ENCODE results near the gene NACC1.

Gene NACC1

DNA sequence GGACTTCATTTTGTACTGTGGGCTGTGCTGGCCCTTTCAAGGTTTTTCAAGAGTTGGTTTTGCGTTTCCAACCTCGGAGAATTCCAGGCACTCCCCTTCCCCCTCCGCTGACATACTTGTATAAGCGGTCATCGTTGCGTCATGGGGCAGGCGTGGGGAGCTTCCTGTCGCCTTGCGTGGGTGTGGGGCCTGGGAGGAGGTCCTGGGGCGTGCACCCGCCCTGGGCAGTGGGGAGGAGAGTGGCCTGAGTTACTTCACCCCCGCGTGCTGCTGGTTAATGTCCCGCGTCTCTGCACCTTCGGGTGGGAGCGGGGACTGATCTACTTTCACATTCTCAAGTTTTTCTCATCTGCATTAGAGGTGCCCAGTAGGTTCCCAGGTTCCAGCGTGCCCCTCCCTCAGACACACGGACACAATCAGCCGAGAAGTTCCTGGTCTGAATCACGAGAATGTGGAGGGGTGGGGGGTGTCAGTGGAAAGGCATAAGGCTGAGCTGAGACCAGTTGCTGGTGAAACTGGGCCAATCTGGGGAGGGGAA is 36.2 kb downstream of the NACC1 start:
- ChIA-PET CTCF (interaction anchor here (0.9 kb wide), 1 partner anchor 9 kb away, joined by 3 read pairs; no protein-coding TSS in a partner anchor), POLR2A (ENCODE audit: low non-redundant PET) (interaction anchor here (1.5 to 2.0 kb wide), 3 partner anchors 9 to 37 kb away, joined by 6 to 9 read pairs (median 6); no protein-coding TSS in a partner anchor)
- TF ChIP-seq, protein P1, sequence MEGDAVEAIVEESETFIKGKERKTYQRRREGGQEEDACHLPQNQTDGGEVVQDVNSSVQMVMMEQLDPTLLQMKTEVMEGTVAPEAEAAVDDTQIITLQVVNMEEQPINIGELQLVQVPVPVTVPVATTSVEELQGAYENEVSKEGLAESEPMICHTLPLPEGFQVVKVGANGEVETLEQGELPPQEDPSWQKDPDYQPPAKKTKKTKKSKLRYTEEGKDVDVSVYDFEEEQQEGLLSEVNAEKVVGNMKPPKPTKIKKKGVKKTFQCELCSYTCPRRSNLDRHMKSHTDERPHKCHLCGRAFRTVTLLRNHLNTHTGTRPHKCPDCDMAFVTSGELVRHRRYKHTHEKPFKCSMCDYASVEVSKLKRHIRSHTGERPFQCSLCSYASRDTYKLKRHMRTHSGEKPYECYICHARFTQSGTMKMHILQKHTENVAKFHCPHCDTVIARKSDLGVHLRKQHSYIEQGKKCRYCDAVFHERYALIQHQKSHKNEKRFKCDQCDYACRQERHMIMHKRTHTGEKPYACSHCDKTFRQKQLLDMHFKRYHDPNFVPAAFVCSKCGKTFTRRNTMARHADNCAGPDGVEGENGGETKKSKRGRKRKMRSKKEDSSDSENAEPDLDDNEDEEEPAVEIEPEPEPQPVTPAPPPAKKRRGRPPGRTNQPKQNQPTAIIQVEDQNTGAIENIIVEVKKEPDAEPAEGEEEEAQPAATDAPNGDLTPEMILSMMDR (conservative IDR thresholded peaks at IDR 0.05; ENCODE audit: low read depth) = no peak
- DNase-seq (ENCODE audit: low spot score) = peak; percentile 69
- H3K27ac ChIP-seq = peak overlapping the region; percentile 100

DNA sequence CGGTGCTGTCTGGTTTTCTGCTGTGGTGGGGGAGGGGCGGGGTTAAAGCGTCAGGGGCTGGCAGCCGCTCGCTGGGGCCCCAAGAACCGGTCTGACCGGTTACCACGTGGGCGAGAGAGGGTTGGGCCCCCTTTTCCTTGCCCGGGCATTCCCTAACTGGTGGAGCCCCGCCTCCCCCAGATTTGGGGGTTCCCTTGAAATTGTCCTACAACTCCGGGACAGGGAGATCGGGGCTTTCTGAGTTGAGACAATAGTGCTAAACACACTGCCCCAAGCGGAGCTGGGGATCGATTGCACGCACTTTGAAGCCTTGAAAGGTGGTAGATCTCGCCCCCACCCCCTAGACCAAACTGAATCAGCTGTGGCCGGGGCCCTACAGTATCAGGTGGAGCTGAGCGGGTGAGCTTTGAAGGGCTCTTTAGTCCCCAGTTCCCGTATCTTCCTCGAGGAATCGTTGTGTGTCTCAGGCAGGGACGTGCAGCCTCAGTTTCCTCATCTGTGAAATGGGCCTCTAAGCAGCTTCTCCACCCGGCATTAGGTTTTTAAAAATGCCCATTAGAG is 36.9 kb downstream of the NACC1 start:
- POLR2A ChIA-PET (ENCODE audit: low non-redundant PET) = interaction anchor here (1.3 to 2.0 kb wide), 5 partner anchors 8 to 104 kb away, joined by 3 to 9 read pairs (median 6); no protein-coding TSS in a partner anchor
- DNase-seq (ENCODE audit: low spot score) = peak; percentile 86
- TF ChIP-seq, protein P1 (conservative IDR thresholded peaks at IDR 0.05; ENCODE audit: low read depth) = peak; percentile 39
- peak overlapping the region; percentile 100 for H3K27ac ChIP-seq
- CTCF ChIA-PET = interaction anchor here (0.9 to 1.3 kb wide), 4 partner anchors 9 to 190 kb away, joined by 3 to 9 read pairs (median 4); no protein-coding TSS in a partner anchor

DNA sequence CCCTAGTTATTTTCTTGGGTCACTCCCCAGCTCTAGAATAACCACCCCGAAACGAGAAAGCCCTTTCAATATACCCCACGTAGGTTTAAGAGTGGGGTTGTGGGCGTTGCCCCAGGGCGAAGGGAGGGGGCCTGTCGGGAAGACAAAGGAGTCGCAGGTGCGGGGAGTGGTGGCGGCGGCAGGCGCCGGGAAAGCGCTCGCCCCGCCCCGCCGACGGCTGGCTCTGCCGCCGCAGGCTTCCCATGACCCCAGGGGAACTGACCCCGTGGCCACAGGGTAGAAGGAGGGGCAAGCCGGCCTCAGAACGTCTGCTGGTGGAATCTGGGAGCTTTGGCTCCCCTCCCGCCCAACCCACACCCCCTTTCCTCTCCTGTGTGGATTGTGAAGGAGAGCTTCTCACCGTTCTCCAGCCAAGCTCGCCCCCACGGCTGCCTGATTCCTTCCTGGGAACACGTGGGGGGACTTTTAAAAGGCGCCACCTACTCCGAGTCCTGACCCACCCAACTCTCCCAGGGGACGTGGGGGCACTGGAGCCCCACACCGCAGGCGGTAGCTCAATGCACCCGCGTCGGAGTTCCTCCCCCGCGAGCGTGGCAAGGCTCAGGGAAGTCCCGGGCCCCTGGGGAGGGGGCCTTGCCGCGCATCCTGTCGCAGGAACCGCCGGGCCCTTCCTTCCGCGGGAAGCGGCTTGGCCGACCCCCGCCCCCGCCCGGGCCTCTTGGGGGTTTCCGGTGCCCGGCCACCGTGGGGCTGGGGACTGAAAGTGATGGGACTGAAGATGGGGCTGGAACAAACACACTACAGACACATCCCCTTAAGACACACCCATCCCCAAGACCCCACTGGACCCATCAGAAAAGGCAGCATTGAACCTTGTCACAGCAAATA is 37.7 kb downstream of the NACC1 start:
- DNase-seq (ENCODE audit: low spot score) = peak; percentile 64

DNA sequence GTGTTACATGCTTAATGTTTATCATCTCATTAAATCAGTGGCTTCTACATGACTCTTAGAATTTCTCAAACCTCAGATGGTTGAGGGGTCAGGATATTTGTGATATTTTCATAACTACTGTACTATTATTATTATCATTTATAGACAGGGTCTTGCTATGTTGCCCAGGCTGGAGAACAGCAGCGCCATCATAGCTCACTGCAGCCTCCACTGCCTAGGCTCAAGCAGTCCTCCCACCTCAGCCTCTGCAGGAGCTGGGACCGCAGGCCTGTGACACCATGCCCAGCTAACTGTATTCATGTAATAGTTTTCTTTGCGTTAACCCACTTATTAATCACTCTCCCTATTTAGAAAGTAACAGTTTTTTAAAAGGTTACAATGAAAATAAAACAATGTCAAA is 41.6 kb downstream of the NACC1 start:
- peak overlapping the region; percentile 100 for H3K27ac ChIP-seq
- TF ChIP-seq, protein P1 (conservative IDR thresholded peaks at IDR 0.05; ENCODE audit: low read depth) = no peak
- ChIA-PET CTCF (no interaction called here), POLR2A (ENCODE audit: low non-redundant PET) (no interaction called here)
- no peak for DNase-seq (ENCODE audit: low spot score)

More for the DNA sequence above, 37.7 kb downstream of the NACC1 start:
- ChIA-PET CTCF (interaction anchor here (0.6 to 1.3 kb wide), 5 partner anchors 26 to 191 kb away, joined by 3 to 9 read pairs (median 4); no protein-coding TSS in a partner anchor), POLR2A (ENCODE audit: low non-redundant PET) (interaction anchor here (0.5 to 2.0 kb wide), 7 partner anchors 8 to 179 kb away, joined by 3 to 9 read pairs (median 5); no protein-coding TSS in a partner anchor)
- peak overlapping the region; percentile 100 for H3K27ac ChIP-seq
- TF ChIP-seq, protein P1 (conservative IDR thresholded peaks at IDR 0.05; ENCODE audit: low read depth) = no peak

DNA sequence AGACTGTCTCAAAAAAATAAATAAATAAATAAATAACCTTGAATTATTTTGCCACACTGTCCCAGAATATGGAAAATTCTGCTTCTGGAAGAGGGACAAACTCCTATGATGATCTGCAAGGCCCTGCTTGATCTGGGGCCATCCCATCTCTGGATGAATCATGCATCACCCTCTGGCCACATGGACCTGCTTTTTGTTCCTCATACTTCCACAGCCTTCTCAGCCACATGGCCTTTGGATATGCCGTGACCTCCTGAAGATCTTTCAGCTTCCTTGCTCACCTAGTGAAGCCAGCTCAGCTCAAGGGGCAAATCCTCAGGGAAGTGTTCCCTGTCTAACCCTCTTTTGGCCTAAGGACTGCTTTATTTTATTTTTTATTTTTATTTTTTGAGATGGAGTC is 42.5 kb downstream of the NACC1 start:
- CTCF ChIA-PET = interaction anchor here (0.6 kb wide), 1 partner anchor 687 kb away, joined by 4 read pairs; no protein-coding TSS in a partner anchor

More for the DNA sequence above, 42.5 kb downstream of the NACC1 start:
- TF ChIP-seq, protein P1 (conservative IDR thresholded peaks at IDR 0.05; ENCODE audit: low read depth) = no peak
- peak overlapping the region; percentile 100 for H3K27ac ChIP-seq
- POLR2A ChIA-PET (ENCODE audit: low non-redundant PET) = no interaction called here
- DNase-seq (ENCODE audit: low spot score) = no peak

Measured in RWPE1 (cell line).